Dedifferentiated amniotic fluid mesenchymal stem cell (primary cell): ENCODE measurements around the gene CROCC2.

Experiments used
- DNase-seq: peaks from one replicate; pipeline ENCODE4 v3.0.0-alpha.2; 2016; ENCODE audit errors: extremely low spot score

Gene CROCC2

DNA sequence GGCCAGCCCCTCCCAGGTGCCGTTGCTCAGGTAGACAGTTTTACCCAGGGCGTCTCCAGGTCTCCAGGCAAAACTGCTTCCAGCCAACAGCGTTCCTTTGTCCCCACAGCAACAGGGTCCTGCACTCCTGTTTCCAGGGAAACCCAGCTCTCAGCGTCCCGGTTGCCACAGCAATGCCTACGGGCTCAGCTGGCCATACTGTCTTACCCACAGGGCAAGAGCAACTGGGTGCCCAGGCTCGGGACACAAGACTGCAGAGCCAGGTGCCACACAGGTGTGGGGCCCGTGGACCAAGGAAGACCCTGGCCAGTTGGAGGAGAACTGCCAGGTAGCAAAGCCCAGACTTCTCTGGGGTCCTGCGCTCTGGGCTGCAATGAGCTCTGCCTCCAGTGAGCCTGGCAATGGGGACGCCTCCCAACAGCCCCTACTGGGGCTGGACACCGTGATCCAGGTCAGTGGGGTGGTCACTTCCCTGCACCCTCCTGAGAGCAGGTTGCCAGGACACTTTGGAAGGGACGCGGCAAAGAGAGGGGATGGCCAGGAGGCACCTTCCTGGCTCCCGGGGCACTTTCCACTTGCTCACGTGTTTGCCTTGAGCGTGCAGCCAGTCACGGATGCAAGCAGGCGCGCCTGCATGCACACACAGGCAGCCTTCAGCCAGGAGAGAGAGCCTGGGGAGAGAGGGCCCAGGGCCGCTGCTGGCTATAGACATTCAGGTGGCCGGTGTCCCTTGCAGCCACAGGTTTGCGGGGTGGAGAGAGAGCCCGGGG lies at the start of gene CROCC2:
TSS of gene CROCC2 (plus strand) at position 196 of the 770 bp plus-strand sequence. CDS start at position 374, 178 bp downstream.
- no peak for DNase-seq

DNA sequence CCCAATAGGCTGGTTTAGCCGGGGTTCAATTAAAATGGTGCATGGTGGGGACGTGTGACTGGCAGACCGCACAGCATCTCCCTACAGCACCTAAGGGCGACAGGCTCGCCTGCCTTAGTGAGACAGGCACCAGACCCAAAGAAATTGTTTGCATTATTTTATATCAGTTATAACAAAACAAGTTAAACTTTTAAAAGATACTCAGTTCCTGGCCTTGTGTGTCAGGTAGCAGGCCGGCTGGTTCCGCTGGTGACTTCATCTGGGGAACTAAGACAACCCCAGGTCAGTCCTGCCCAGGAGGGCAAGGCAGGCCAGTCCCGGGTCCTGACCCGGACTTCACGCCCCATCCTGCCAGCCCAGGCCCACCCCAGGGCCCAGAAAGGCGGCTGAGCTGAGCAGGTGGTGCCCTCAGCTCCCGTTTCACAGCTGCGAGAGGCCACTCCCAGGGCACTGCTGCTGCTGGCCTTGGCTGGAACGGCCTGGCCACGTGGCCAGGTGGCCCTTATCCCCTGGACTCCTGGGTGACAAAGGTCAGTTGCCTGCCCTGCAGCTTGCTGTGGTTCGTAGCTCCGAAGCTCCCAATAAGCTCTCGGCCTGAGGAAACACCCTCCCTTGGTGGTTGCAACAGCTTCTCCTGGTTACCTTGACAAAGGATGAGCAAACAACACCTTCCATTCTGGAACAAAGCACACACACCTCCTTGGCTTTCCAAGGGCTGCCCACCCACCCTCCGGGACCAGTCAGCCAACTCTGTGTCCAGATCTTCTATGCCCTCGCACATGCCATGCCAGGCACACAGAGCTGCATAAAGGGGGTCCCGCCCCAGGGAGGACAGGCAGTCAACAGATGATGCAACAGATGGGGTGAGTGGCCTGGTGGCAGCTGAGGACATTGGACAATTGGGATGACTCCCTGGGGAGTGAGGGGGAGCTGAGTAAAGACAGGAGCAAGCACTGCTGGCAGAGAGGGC lies 48.8 kb upstream of the CROCC2 start:
- no peak for DNase-seq

DNA sequence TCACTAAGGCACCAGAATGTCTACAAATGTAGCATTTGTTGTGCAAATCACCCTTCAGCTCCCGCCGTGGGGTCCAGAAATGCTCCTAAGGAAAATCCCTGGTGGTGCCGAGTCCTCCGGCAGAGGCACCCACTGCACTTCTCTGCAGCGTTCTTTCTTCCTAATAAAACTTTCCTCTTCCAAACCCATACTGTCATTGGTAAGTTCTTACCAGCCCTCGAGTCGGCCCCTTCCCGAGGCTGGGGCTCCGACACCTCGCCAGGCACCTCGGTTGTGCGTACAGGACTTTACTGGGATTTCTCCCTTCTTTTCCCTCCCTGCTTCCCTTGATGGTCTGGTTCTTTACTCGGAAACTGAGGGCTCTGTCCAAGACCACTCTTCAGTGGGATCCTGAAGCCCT lies 47.8 kb upstream of the CROCC2 start:
- no peak for DNase-seq

GRCh38 chr2:240858871-240859270 lies 47.3 kb upstream of the CROCC2 start:
- DNase-seq, result no peak

- no peak for DNase-seq
Observed at GRCh38 chr2:240861547-240861946, 44.6 kb upstream of the CROCC2 start.

GRCh38 chr2:240864475-240864874 lies 41.7 kb upstream of the CROCC2 start:
- no peak for DNase-seq

DNA sequence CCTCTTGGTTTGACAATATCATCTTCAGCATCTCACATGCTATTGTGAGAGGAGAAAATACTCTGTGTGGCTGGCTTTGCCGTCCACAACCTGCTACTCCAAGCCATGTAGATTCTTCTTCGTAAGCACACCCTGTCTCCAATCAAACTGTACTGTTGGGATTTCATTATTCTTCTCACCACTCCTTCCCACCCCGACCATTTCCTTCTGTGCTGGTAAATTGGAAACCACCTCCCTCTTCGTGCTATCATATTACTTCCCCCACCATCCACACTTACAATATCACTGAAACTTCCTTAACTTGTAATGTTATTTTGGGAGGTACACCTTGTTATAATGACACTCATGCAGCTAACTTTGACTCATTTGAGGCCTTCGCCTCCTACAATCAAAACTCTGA lies 40.7 kb upstream of the CROCC2 start:
- no peak for DNase-seq

- DNase-seq, result no peak
Observed at GRCh38 chr2:240868286-240869108, 37.6 kb upstream of the CROCC2 start, which contains the start of gene AGXT. Gene AGXT, plus strand, starts transcription at chr2:240868824. Its CDS starts 42 bp downstream, at chr2:240868866.

DNA sequence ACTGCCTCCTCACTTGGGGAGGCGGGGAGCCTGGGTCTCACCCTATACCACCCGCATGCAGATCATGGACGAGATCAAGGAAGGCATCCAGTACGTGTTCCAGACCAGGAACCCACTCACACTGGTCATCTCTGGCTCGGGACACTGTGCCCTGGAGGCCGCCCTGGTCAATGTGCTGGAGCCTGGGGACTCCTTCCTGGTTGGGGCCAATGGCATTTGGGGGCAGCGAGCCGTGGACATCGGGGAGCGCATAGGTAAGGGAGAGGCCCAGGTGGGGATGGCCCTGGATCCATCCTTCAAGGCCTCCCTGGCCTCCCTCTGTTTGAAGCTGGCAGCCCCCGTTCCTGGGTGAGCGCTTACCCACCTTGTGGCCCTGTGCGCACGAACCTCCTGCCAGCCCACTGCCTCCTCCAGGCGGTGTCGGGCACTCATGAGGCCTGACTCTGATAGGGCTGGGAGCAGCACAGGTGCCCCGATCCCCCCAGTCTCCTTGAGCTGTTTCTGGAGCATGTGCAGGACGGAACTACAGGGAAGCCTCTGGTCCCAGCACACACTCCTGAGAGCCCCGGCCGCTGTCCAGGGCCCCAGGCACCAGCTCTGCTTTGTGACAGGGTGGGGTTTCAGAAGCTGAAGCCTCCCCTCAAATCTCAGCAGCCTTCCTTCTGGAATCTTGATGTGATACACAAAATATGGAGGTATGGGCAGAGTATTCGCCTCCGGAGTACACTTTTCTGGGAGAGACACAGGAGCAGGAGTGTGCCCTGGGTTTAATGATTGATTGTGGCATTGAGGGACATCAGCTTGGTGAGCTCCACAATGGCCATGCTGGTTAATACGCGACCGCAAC lies 36.8 kb upstream of the CROCC2 start:
- DNase-seq, result no peak

DNA sequence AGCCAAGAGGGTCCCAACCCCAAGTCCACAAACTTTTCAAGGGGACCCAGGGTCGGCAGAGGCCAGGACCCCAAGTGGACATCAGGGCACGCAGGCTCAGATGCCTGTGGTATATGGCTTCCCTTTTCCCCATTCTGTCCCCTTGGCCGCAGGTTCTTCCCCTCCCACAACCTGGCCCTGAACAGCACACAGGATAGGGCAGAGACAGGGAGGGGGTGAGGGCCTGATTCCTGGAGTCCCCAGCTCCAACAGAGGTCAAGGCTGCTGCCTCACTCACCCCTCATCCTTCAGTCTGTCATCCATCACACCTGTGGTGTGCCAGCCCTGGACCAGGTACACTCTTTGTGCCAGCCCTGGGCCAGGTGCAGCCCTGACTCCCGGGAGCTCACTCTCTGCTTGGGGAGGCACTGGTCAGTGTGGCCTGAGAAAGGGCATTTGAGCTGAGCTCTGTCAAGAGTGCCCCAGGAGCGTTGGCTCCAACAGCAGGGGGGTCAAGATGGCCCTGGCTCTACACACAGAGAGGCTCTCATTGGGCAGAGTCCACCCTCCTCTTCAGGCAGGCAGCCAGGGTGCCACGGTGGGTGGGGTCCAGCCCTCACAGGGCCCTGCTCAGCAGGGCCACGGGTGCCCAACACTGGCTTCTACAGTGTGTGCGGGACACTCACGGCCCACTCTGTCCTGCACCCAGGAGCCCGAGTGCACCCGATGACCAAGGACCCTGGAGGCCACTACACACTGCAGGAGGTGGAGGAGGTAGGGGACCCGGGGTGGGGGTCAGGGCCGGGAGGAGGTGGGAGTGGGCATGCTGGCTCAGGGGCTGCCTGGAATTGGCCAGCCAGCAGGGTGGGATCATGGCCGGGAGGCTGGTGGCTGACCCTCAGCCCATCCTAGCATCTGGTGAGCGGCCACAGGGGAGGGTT lies 35.9 kb upstream of the CROCC2 start:
- no peak for DNase-seq

DNA sequence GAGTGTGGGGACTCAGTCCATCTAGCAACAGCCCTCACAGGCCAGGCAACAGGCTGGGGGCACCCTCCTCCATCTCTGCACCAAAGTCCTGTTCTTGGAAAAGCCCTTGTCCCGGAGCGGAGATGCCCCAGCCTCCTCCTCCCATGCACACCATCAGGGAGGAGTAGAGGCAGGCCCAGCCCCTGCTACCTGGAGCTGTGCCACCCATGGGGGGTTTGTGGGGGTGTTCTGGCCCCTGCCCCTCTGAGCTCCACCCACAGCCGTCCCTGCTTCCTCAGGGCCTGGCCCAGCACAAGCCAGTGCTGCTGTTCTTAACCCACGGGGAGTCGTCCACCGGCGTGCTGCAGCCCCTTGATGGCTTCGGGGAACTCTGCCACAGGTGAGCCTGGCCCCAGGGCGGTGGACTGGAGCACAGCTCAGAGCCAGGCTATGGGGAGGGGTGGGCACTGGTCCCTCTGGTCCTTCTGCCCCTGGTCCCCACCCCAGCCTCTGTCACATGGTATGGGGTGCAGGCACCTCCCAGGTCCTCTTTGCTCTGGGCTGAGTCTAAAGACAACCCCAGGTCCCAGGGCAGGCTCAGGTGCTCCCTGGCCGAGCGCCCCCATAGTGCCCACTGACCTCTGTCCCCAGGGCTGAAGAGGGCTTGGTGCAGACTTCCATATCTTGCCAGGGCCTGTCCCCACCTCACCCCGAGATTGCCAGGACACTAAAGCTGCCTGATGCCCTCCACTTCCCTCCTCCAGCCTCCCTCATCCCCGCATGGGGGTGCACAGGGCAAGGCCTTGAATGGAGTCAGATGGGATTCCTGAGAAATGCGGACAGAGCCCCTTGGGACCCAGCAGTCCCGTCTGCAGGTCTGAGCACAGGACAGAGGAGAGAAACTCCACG lies 34.8 kb upstream of the CROCC2 start:
- no peak for DNase-seq

DNA sequence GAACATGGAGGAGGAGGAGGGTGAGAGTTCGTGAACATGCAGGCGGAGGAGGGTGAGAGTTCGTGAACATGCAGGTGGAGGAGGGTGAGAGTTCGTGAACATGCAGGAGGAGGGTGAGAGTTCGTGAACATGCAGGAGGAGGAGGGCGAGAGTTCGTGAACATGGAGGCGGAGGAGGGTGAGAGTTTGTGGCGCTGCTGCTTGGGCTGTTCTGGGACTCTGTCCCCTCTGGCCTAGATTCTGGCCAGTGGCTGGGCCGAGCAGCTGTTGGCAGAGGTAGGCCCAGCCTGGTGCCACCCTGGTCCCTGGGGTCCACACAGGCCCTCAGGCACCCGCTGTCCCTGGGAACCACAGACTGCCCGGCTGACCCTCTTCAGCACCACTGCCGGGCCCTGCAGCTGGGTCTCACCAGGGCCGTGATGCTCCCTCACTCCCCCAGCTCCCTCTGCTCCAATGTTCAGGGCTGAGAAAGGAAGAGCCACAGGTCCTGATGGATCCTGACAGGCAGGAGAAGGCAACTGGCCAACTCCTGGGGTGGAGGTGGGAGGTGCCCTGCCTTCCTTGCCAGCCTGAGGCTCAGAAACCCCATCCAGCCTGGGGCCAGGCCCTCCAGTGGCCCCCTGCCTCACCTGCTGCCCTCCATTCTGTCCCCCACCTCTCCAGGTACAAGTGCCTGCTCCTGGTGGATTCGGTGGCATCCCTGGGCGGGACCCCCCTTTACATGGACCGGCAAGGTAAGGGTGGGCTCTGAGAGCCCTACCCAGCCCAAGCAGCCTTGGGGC lies 33.6 kb upstream of the CROCC2 start:
- DNase-seq, result no peak

DNA sequence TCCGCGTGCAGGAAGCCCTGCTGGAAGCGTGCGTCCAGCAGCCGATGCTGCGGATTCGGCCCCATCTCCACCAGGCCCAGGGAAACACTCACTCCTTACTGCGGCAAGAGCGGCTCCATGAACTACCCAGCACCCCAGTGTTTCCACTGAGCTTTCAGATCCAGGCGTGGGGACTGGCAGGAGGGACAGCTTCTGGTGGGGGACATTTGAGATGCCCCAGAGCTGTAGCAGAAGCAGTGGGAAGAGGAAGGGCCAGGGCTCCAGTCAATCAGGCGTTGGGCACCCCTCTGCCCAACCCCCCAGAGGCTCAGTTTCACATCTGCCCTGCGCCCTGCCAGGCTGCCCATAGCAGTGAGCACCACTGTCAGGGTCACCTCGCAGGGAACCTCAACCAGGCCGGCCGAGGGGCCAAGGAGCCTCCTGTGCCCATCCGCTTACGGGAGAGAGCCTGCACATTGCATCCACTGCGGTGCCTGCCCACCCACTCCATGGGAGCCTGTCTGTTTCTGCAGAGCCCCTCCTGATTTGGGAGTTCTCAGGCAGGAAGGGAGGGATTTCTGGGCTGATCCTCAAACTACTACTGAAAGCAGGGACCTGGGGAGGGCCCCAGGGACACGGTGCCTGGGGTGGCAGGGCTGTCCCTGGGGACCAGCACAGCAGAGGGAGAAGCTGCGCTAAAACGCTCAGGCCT lies 32.9 kb upstream of the CROCC2 start:
- DNase-seq, result no peak

- DNase-seq, result no peak
Observed at GRCh38 chr2:240873805-240874714, 32.1 kb upstream of the CROCC2 start.

DNA sequence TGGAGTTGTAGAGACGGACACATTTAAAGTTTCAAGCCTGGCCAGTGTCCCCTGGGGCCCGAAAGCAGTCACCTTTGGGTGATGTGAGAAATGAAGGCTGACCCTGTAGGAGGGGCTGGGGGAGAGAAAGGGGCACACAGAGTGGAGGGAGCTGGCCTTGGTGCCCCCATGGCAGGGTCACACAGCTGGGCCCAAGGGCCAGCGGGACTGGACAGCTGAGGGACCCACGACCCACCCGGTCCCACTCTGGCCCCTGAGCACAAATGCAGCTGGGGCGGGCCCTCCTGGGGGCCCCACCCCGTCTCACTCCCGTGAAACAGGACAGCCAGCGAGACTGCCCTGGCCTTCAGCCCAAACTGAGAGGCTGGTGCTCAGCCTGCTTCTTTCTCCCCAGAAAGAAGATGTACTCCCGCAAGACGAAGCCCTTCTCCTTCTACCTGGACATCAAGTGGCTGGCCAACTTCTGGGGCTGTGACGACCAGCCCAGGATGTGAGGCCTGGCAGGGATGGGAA lies 31.4 kb upstream of the CROCC2 start:
- no peak for DNase-seq
